ENCODE measurements around the gene DUOX1.

The DUOX1 gene

GRCh38 chr15:45112591-45113379 is 17.0 kb upstream of the DUOX1 start:
- TF ChIP-seq TCF4 (CRISPR knock-in tag; IDR thresholded peaks at IDR 0.05; ENCODE audit: borderline replicate concordance), result no peak
- TF ChIP-seq, protein P1, sequence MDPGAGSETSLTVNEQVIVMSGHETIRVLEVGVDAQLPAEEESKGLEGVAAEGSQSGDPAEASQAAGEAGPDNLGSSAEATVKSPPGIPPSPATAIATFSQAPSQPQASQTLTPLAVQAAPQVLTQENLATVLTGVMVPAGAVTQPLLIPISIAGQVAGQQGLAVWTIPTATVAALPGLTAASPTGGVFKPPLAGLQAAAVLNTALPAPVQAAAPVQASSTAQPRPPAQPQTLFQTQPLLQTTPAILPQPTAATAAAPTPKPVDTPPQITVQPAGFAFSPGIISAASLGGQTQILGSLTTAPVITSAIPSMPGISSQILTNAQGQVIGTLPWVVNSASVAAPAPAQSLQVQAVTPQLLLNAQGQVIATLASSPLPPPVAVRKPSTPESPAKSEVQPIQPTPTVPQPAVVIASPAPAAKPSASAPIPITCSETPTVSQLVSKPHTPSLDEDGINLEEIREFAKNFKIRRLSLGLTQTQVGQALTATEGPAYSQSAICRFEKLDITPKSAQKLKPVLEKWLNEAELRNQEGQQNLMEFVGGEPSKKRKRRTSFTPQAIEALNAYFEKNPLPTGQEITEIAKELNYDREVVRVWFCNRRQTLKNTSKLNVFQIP (CRISPR knock-in tag; IDR thresholded peaks at IDR 0.05; ENCODE audit: borderline replicate concordance, low read depth), result no peak
- TF ChIP-seq ZFP3 (CRISPR knock-in tag; IDR thresholded peaks at IDR 0.05), result no peak
- TF ChIP-seq GLIS3 (CRISPR knock-in tag; IDR thresholded peaks at IDR 0.05), result no peak
- TF ChIP-seq, protein P2, sequence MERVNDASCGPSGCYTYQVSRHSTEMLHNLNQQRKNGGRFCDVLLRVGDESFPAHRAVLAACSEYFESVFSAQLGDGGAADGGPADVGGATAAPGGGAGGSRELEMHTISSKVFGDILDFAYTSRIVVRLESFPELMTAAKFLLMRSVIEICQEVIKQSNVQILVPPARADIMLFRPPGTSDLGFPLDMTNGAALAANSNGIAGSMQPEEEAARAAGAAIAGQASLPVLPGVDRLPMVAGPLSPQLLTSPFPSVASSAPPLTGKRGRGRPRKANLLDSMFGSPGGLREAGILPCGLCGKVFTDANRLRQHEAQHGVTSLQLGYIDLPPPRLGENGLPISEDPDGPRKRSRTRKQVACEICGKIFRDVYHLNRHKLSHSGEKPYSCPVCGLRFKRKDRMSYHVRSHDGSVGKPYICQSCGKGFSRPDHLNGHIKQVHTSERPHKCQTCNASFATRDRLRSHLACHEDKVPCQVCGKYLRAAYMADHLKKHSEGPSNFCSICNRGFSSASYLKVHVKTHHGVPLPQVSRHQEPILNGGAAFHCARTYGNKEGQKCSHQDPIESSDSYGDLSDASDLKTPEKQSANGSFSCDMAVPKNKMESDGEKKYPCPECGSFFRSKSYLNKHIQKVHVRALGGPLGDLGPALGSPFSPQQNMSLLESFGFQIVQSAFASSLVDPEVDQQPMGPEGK (CRISPR knock-in tag; IDR thresholded peaks at IDR 0.05; ENCODE audit: borderline replicate concordance), result no peak
- TF ChIP-seq, protein P3, sequence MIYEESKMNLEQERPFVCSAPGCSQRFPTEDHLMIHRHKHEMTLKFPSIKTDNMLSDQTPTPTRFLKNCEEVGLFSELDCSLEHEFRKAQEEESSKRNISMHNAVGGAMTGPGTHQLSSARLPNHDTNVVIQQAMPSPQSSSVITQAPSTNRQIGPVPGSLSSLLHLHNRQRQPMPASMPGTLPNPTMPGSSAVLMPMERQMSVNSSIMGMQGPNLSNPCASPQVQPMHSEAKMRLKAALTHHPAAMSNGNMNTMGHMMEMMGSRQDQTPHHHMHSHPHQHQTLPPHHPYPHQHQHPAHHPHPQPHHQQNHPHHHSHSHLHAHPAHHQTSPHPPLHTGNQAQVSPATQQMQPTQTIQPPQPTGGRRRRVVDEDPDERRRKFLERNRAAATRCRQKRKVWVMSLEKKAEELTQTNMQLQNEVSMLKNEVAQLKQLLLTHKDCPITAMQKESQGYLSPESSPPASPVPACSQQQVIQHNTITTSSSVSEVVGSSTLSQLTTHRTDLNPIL (CRISPR knock-in tag; IDR thresholded peaks at IDR 0.05; ENCODE audit: low read depth), result no peak
- TF ChIP-seq ISL1 (CRISPR knock-in tag; IDR thresholded peaks at IDR 0.05), result no peak
- no peak for TF ChIP-seq CSRNP3 (CRISPR knock-in tag; IDR thresholded peaks at IDR 0.05)
- ATAC-seq, result peak; percentile 27

DNA sequence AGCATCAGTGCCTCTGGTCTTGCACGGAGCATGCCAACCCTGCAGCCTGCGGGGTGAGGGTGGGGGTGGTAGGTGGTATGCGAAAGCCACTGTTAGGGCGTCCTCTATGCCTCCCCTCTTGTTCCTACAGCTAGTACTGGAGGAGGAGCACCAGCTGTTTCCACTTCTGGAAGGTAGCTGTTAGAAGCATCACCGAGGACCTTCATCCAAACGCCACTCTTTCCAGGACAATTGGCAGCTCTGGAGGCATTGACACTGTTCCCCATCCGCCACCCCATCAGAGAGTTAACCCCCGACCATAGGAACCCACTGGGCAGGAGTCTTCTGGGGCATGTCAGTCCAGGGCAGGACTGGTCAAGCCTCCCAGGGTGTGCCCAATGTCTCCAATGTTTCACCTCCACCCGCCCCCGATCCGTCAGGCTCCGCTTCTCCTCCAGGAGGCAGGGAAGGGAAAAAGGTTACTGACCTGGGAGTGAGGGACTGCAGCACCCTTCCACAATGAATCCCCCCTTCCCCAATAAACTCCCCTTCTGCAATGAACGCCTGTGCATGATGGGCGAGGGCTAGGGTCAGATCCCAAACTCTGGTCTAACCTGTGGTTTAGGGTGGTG is 16.3 kb upstream of the DUOX1 start:
- TF ChIP-seq ARNTL (CRISPR knock-in tag; IDR thresholded peaks at IDR 0.05; ENCODE audit: borderline replicate concordance, low read depth), result no peak
- TF ChIP-seq ZNF8 (CRISPR knock-in tag; IDR thresholded peaks at IDR 0.05), result no peak
- no peak for TF ChIP-seq ZFP30 (CRISPR knock-in tag; IDR thresholded peaks at IDR 0.05)
- TF ChIP-seq TCF4 (CRISPR knock-in tag; IDR thresholded peaks at IDR 0.05; ENCODE audit: borderline replicate concordance), result no peak
- TF ChIP-seq OSR1 (CRISPR knock-in tag; IDR thresholded peaks at IDR 0.05), result no peak
- no peak for TF ChIP-seq TOX (CRISPR knock-in tag; IDR thresholded peaks at IDR 0.05; ENCODE audit: borderline replicate concordance)
- TF ChIP-seq GLIS3 (CRISPR knock-in tag; IDR thresholded peaks at IDR 0.05), result no peak
- no peak for TF ChIP-seq SNAI2 (CRISPR knock-in tag; IDR thresholded peaks at IDR 0.05)
- no peak for ATAC-seq

- ATAC-seq, result no peak
- TF ChIP-seq, protein P3 (CRISPR knock-in tag; IDR thresholded peaks at IDR 0.05; ENCODE audit: low read depth), result no peak
- TF ChIP-seq ISL1 (CRISPR knock-in tag; IDR thresholded peaks at IDR 0.05) (no peak), ESRRG (CRISPR knock-in tag; IDR thresholded peaks at IDR 0.05) (no peak), ZNF70 (CRISPR knock-in tag; IDR thresholded peaks at IDR 0.05) (no peak), BACH2 (CRISPR knock-in tag; IDR thresholded peaks at IDR 0.05; ENCODE audit: borderline replicate concordance) (no peak), GLIS3 (CRISPR knock-in tag; IDR thresholded peaks at IDR 0.05) (no peak), TOX (CRISPR knock-in tag; IDR thresholded peaks at IDR 0.05; ENCODE audit: borderline replicate concordance) (no peak), SNAI2 (CRISPR knock-in tag; IDR thresholded peaks at IDR 0.05) (no peak), ZFP30 (CRISPR knock-in tag; IDR thresholded peaks at IDR 0.05) (no peak), TSHZ2 (CRISPR knock-in tag; IDR thresholded peaks at IDR 0.05) (no peak), ZC3H10 (CRISPR knock-in tag; IDR thresholded peaks at IDR 0.05) (no peak), CSRNP3 (CRISPR knock-in tag; IDR thresholded peaks at IDR 0.05) (no peak), RARB (CRISPR knock-in tag; IDR thresholded peaks at IDR 0.05) (no peak), CSDC2 (CRISPR knock-in tag; IDR thresholded peaks at IDR 0.05) (no peak)
- TF ChIP-seq, protein P1 (CRISPR knock-in tag; IDR thresholded peaks at IDR 0.05; ENCODE audit: borderline replicate concordance, low read depth), result no peak
Measured at GRCh38 chr15:45114076-45114750, 15.6 kb upstream of the DUOX1 start, which contains the start of the genes DUOX2 and DUOXA2. Gene DUOX2 (minus strand): TSS chr15:45114172. CDS start chr15:45113411, 761 bp downstream. Gene DUOXA2 (plus strand): TSS chr15:45114326. CDS start chr15:45114606, 280 bp downstream.

Data from SK-N-SH treated with all-trans-retinoic acid at 6 μM for 48 hours (cell line).